Iris pigment epithelial cell (primary cell): ENCODE measurements around the gene NOL4L.
A peak's percentile ranks its signal among the peaks of the same experiment; 100 is the strongest.

Source experiments
- DNase-seq: peaks from one replicate; pipeline ENCODE4 v3.0.0-alpha.2; 2011; ENCODE audit warnings: low read depth

NOL4L gene

DNA sequence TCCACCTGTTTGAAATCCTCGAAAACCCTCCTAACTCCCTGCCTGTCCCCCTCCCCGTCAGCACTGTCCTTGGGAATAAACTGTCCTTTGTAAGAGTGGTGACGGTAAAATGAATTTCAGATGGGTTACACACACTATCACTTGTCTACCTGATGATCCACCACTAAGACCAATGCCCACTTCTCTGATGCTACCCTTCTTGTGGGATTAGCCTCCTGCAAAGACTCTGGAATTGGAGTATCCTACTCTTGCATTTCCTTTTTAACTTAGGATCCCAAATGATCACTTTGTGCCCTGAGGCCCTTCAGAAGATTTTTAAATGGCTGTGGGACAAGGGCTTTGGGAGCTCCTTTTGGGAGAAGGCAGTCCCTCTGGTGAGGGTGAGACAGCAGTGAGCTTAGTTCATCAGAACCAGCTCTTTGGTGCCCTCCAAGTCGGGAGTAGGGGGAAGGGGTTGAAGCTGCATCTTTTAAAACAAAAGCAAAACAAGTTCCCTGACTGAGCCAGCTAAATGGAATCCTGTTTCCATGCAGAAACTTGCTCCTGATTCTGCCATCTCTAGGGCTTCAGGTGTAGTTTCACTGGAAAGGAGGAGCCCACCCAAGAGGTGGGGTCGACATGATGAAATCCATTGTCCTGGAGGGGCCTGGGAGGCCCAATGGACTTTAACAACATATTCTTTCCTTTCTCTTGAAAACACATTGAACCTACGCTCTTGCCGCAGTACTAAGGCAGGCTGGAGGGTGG is 140.5 kb downstream of the NOL4L start:
- no peak for DNase-seq

DNA sequence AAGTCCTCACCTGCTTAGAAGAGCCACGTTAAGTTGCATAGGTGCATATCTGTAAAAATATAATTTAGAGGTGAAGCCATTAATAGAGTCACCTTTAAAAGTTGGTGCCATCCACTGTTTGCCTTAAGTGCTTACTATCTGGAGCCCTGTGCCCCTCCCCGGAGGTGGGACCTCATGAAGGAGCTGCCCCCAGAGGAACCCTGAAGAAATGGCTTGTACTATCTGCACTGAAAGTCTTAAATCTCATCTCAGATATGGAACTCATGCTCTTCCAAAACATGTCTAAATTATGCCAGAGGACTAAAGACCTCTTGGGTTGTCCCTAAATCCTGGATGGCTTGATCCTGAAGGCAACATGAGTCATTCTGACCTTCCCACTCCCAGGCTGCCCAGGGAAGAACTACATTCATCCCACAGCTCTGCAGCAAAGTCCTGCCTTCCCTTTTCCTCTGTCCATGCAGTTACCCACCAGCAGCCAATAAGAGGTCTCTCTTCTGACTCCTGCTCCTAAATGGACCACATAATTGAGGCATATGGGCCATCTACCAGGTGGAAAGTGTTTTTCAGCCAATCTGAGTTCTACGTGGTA is 141.7 kb downstream of the NOL4L start:
- no peak for DNase-seq

DNA sequence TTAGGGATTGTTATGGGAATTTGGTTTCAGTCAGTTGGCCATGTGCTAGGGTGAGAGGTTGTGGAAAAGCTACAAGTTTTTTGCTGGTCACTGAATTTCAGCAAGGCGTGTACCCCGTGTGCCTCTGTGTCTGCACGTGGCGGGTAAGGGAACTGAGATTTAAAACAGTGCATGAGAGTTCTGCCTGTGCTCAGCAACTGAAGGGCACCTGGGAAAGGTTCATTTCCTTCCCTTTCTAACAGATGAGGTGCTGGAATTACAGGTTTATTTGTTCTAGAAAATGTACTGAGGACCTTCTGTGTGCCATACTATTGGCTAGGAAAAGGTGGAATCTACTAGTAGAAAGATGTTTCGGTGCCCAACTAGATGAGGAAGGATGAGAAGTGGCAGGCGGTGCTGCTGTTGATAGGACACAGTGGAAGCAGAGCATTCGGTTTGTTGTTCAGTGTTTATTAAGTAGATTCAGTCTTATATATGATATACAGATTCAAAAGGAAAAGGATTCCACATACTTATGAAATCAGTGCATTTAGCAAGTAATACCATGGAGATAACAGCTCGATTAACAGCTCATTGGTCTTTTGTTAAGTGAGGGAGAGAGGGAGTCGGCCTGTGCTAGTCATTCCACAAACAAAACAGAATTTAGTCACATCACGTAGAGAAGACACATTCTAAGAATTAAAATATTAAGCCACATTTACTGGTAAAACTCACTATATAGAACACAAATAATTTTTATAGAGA is 142.3 kb downstream of the NOL4L start:
- no peak for DNase-seq

DNA sequence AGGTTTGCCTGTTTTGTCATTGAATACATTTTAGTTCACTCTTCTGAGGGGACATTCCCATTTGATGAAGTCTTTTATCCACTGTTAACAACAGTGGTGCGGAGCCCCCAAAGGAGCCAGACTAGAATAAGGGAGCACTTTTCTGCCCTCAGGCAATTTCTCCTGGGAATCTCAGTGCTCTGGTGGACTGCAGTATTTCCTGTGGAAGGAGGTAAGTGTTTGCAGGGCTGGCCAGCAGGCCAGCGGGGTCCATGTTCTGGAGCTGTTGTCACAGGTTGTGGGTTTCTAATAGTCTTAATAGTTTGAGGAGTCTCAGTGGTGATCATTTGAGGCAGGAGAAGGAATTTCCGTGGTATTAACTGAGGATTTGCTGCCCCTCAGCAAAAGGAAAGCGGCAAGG is 143.5 kb downstream of the NOL4L start:
- DNase-seq: no peak

DNA sequence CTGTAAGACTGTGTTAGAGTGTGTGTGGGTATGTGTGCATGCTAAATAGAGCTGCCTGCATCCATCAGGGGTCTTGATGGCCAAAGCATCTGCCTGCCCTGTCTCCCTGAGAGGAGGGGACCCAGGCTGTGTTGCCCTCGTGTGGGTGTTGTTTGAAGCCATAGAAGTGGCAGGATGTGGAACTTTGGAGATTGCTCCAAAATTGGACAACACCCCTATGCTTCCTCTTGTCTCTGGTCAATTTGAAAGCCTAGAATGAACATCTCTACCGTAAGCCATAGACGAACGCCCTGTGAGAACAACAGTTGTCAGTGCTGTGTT is 144.4 kb downstream of the NOL4L start:
- no peak for DNase-seq

DNA sequence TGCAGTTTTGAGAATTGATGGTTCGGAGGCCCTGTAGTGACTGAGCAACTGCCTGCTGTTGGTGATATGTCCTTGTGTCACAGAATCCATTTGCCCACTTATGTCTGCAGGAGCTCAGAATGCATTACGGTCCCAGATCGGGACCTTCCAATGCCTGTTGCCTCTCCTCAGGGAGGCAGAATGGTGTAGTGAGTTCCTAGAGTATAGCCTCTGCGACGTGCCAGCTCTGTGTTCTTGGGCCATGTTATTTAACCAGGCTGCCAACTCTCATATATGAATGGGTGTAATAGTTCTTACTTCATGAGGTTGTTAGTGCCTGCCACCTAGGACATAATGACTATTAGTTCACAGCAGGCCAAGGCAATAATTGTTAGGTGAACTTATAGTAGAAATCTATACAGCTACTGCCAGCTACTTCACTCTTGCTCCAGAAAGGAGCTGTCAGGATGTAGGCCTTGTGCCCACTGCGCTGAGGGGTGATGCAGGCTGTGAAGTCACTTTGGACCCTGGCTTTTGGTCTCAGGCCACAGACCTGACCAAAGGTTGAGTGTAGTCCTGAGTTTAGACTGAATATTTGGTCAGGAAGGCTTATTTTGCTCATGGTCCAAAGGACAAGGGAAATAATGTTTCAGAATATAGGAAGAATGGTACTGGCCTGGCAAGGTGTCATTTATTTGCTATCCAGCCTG is 144.9 kb downstream of the NOL4L start:
- DNase-seq: no peak

DNA sequence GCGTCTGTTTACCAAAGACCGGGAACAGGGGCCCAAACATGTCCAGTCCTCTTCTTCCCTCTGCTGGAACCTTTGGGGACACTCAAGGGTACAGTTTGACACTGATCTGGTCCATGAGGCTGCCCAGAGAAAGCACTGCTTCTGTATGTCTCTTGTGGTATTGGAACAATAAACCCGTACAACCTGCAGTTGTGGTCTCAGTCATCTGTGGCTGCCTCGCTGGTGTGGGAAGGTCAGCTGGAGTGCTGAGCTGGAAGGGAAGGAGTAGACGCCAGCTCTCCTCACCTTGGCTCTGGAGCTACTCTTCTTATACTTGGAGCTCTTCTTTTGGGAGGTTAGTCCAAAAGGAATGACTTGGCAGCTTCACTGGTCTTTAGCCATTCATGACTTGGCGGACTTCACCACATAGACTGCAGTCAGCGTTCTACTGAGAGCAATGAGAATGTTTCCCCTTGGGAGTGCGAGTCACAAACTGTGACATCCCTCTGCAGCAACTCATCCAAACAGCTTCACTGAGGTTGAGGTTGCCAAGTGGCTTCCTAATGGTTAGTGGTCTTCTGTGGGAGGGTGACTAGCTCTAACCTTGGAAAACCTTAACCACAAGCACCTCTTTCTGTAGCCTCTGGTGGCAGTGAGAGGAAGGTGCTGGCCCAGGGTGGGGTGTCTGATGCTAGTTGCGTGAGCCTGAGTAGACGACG is 145.9 kb downstream of the NOL4L start:
- peak; percentile 65 for DNase-seq

DNA sequence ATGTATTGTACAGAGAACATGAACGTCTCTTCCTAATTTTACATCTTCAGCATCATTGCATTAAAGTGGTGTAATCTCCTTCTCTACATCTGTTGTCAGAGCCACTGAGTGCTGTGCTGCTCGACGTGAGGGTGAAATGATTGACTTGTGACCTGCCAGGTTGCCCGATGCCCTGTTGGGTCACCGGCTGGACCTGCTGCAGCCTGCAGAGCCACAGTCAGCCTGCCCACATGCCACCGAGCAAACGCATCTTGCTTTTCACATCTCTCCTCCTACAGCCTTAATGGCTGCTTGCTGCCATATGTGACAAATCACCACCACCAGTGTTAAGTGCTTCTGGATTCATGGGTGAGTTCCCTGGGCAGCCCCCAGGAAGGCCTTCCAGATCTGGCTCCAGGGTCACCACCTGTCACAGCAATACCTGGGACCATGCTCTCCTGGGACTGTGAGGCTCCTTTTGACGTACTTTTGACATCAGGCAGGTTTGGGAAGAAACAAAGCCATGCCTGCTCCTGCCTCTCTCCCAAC is 146.7 kb downstream of the NOL4L start:
- no peak for DNase-seq

DNA sequence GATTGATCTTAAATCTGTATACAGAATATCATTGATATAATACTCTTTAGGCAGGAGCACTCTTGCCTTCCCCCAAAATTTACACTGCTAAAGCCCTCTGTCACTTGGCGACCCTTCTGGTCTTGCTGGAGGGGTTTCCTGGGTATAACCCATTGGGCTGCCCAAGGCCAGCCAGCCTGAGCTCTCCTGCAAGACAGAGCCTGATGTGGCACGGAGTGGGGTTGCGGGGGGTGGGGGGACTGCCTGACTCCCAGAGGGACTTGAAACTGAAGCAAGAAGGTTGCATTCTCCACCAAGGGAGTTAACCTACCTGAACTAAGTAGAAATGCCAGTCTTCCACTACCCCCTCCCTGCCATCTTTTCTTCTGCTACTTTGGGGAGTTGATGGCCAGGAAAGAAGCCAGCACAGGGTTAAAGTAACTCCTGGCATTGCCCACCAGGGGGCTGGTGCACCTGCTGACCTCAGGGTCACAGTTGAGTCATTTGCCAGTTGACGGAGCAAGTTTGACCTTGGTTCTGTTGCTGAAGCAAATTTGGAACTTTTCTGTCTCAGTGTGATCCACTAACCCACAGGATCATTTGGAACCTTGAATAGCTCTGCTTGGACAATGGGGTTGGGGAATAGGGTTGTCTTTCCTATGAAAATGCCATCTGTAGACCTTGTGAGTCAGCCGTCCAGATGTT is 147.6 kb downstream of the NOL4L start:
- DNase-seq: no peak

DNA sequence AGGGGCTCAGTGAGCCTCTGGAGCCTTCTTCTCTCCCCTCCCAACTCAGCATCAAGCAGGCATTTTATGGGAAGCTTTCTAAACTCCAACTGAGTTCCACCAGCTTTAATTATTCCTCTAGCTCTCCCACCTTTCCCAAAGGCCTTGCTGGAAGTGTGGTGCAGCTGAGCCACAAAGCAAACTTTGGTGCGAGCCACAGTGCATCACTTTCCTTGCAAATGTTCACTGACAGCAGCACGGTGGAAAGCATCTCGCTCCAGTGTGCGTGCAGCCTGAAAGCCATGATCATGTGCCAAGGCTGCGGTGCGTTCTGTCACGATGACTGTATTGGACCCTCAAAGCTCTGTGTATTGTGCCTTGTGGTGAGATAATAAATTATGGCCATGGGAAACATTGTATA is 148.2 kb downstream of the NOL4L start:
- DNase-seq: no peak

DNA sequence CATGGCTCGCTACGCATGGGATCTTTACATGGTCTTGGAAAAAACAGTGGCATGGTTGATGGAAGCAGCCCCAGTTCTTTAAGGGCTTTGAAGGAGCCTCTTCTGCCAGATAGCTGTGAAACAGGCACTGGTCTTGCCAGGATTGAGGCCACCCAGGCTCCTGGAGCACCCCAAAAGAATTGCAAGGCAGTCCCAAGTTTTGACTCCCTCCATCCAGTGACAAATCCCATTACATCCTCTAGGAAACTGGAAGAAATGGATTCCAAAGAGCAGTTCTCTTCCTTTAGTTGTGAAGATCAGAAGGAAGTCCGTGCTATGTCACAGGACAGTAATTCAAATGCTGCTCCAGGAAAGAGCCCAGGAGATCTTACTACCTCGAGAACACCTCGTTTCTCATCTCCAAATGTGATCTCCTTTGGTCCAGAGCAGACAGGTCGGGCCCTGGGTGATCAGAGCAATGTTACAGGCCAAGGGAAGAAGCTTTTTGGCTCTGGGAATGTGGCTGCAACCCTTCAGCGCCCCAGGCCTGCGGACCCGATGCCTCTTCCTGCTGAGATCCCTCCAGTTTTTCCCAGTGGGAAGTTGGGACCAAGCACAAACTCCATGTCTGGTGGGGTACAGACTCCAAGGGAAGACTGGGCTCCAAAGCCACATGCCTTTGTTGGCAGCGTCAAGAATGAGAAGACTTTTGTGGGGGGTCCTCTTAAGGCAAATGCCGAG is 148.8 kb downstream of the NOL4L start:
- DNase-seq: no peak

DNA sequence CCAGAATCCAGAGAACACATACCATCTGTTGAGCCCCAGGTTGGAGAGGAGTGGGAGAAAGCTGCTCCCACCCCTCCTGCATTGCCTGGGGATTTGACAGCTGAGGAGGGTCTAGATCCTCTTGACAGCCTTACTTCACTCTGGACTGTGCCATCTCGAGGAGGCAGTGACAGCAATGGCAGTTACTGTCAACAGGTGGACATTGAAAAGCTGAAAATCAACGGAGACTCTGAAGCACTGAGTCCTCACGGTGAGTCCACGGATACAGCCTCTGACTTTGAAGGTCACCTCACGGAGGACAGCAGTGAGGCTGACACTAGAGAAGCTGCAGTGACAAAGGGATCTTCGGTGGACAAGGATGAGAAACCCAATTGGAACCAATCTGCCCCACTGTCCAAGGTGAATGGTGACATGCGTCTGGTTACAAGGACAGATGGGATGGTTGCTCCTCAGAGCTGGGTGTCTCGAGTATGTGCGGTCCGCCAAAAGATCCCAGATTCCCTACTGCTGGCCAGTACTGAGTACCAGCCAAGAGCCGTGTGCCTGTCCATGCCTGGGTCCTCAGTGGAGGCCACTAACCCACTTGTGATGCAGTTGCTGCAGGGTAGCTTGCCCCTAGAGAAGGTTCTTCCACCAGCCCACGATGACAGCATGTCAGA is 149.6 kb downstream of the NOL4L start:
- DNase-seq: no peak

DNA sequence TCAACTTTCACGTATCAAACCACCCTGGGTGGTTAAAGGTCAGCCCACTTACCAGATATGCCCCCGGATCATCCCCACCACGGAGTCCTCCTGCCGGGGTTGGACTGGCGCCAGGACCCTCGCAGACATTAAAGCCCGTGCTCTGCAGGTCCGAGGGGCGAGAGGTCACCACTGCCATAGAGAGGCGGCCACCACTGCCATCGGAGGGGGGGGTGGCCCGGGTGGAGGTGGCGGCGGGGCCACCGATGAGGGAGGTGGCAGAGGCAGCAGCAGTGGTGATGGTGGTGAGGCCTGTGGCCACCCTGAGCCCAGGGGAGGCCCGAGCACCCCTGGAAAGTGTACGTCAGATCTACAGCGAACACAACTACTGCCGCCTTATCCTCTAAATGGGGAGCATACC is 150.7 kb downstream of the NOL4L start:
- no peak for DNase-seq

DNA sequence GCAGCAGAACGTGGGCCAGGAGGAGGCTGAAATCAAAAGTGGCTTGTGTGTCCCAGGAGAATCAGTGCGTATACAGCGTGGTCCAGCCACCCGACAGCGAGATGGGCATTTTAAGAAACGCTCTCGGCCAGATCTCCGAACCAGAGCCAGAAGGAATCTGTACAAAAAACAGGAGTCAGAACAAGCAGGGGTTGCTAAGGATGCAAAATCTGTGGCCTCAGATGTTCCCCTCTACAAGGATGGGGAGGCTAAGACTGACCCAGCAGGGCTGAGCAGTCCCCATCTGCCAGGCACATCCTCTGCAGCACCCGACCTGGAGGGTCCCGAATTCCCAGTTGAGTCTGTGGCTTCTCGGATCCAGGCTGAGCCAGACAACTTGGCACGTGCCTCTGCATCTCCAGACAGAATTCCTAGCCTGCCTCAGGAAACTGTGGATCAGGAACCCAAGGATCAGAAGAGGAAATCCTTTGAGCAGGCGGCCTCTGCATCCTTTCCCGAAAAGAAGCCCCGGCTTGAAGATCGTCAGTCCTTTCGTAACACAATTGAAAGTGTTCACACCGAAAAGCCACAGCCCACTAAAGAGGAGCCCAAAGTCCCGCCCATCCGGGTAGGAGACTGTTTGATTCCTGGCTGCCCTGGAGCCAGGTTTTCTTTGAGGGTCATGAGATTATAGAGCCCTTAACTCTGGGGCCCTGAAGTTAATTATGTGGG is 151.7 kb downstream of the NOL4L start:
- DNase-seq: no peak

DNA sequence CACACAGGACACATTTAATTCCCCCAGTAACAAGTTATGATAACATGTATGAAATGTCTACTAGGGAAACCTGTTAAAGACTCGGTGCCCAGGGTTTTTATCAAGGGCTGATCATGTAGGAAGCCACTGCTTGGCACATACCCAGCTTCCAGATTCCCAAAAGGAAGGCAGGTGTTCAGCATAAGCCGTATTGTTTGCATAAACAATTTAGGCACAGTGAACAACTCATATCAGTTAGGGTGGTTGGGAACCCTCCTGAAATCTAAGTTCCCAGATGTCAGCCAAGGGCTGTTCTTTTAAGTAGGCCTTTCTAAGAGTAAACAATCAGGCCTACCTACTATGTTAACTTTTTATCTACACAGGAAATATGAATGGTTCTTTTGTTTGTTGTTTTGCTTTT is 152.9 kb downstream of the NOL4L start:
- DNase-seq: no peak

DNA sequence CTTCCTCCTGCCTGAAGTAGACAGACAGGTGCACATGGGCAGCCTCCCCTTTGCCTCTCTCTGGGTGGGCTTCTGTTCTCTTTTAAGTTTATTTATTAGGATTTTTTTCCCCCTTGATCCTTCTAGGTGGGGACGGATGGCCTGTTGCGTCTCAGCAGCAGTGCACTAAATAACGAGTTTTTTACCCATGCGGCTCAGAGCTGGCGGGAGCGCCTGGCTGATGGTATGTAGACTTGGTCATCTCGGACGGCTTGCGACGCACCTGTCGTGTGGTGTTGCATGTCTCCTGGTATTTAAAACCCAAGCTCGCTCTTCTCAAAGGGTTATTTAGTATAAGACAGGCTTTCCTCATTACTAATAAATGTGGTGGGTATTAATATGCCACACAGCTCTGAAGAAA is 153.7 kb downstream of the NOL4L start:
- DNase-seq: no peak

DNA sequence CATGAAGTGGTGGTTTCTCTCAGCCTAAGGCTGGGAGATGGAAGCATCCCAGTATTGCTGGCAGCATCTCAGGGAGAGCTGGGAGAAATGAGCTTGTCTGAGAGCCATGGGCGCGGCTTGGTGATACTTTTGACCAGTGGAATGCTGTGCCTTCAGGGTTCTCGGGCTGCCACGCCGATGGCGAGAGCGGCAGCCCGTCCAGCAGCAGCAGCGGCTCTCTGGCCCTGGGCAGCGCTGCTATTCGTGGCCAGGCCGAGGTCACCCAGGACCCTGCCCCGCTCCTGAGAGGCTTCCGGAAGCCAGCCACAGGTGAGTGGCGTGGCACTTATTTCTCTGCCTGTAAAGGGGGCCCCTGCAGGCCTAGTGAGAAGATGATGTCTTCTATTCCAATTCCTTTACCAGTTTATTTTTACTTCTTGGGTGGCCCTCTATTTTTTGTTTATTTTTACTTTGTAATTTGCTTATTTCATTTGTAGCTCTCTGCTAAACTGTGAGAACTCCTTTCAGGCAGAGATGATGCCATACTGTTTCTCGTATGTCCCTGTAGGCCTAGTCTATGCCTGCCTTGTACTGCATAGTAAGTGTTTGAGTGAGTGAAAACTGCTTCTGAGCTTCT is 155.3 kb downstream of the NOL4L start:
- no peak for DNase-seq

DNA sequence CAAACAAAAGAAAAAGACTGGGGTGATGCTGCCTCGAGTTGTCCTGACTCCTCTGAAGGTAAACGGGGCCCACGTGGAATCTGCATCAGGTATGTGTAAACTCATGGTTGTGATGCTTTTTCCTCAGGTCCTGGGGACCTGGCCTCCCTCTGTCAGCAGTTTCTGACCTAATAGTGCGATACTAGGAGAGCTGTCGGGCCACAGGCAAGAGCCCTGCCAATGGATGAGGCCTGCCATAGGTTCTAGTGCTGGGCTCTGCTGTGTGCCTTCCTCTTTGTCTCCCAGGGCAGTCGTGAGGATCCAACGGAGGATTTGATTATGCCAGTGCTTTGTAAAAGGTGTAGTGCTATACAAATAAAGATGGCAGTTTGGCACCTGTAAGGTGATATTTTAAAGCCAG is 155.8 kb downstream of the NOL4L start:
- DNase-seq: no peak

DNA sequence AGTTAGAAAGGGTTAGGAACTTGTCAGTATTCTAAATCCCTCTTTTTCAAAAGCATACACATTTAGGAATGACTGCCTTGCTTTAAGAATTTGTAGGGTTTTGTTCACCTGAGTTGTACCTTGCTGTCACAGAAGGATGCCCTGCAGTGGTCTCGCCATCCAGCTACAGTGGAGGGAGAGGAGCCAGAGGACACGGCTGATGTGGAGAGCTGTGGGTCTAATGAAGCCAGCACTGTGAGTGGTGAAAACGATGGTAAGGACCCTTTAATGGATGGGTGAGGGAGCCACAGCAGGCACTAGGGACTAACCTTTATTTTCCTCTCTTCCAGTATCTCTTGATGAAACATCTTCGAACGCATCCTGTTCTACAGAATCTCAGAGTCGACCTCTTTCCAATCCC is 157.1 kb downstream of the NOL4L start:
- no peak for DNase-seq
